Measurements from ENCODE around the gene DNAJC4. TPM values are rescaled to one million over a fixed set of nuclear protein-coding genes. Genes with fewer than 3 reads are reported as not detected.

Gene DNAJC4
- total and polyA plus RNA-seq, 9 of the 15 experiments (the other 6 are each of a cell fraction or from before 2014, with no cell fraction given) = 4.0 to 32.6 (median 19.9) TPM

DNA sequence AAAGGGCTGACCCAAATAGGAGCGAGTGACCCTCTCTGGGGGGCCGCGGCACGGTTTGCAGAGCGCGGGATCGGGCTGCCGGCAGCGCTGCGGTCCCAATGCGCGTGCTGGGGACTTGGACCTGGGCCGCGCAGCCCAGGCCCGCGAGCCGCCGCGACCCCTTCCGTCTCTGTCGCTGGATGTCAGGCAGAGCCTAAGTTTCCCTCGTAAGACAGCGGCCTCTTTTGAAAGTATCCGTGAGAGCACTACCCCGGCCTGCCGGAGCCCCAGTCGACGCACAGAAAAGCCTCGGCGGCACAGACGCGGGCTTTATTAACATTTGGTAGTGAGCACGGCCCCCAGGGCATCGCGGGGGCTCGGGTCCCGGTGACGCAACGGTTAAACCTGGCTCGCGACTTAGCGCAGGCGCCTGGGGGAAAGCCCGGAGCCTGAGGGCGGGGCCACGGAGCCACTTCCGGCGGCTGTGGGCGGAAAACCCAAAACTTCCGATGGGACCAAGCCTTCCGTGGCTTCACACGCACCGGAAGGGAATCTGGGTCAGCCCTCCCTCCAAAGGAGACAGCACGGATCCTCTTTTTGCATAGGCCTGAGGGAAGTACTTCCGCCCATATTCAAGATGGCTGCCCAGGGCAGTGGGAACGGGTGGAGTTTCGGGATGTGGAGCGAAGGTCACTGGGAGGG is 39.3 kb downstream of the DNAJC4 start (continued):
- TF ChIP-seq FUS (optimal IDR thresholded peaks at IDR 0.05; ENCODE audit: low read depth, low read length) = peak; percentile 32
- TF ChIP-seq CBFA2T3 (IDR thresholded peaks at IDR 0.05) = no peak
- TF ChIP-seq, protein P1, sequence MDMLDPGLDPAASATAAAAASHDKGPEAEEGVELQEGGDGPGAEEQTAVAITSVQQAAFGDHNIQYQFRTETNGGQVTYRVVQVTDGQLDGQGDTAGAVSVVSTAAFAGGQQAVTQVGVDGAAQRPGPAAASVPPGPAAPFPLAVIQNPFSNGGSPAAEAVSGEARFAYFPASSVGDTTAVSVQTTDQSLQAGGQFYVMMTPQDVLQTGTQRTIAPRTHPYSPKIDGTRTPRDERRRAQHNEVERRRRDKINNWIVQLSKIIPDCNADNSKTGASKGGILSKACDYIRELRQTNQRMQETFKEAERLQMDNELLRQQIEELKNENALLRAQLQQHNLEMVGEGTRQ (CRISPR knock-in tag; IDR thresholded peaks at IDR 0.05) = no peak
- TF ChIP-seq CHD1 (IDR thresholded peaks at IDR 0.05; ENCODE audit: low read length) = no peak
- peak; percentile 92 to 95 for TF ChIP-seq SIX5 (IDR thresholded peaks at IDR 0.05; ENCODE audit: borderline replicate concordance in 1 of 2, insufficient read depth in 1 of 2, low read depth in 1 of 2, low read length in 2 of 2)
- 0 out of 2 replicates have a peak, but pooled peaks have one; percentile 47 for TF ChIP-seq ZNF133 (CRISPR knock-in tag; IDR thresholded peaks at IDR 0.05)
- no peak for TF ChIP-seq ZNF3 (CRISPR knock-in tag; IDR thresholded peaks at IDR 0.05)
- TF ChIP-seq, protein P2, sequence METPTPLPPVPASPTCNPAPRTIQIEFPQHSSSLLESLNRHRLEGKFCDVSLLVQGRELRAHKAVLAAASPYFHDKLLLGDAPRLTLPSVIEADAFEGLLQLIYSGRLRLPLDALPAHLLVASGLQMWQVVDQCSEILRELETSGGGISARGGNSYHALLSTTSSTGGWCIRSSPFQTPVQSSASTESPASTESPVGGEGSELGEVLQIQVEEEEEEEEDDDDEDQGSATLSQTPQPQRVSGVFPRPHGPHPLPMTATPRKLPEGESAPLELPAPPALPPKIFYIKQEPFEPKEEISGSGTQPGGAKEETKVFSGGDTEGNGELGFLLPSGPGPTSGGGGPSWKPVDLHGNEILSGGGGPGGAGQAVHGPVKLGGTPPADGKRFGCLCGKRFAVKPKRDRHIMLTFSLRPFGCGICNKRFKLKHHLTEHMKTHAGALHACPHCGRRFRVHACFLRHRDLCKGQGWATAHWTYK (CRISPR knock-in tag; IDR thresholded peaks at IDR 0.05) = no peak; the same call in 1 of the 2 replicates
- TF ChIP-seq YBX1 (IDR thresholded peaks at IDR 0.05) = no peak
- TF ChIP-seq ZNF274 (IDR thresholded peaks at IDR 0.05; ENCODE audit: borderline replicate concordance, low read depth, low read length) = no peak
- TF ChIP-seq, protein P3, sequence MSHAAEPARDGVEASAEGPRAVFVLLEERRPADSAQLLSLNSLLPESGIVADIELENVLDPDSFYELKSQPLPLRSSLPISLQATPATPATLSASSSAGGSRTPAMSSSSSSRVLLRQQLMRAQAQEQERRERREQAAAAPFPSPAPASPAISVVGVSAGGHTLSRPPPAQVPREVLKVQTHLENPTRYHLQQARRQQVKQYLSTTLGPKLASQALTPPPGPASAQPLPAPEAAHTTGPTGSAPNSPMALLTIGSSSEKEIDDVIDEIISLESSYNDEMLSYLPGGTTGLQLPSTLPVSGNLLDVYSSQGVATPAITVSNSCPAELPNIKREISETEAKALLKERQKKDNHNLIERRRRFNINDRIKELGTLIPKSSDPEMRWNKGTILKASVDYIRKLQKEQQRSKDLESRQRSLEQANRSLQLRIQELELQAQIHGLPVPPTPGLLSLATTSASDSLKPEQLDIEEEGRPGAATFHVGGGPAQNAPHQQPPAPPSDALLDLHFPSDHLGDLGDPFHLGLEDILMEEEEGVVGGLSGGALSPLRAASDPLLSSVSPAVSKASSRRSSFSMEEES (CRISPR knock-in tag; IDR thresholded peaks at IDR 0.05) = peak; percentile 35; the same call in 1 of the 2 replicates
- TF ChIP-seq, protein P4, sequence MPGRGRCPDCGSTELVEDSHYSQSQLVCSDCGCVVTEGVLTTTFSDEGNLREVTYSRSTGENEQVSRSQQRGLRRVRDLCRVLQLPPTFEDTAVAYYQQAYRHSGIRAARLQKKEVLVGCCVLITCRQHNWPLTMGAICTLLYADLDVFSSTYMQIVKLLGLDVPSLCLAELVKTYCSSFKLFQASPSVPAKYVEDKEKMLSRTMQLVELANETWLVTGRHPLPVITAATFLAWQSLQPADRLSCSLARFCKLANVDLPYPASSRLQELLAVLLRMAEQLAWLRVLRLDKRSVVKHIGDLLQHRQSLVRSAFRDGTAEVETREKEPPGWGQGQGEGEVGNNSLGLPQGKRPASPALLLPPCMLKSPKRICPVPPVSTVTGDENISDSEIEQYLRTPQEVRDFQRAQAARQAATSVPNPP (IDR thresholded peaks at IDR 0.05; ENCODE audit: borderline replicate concordance, insufficient read depth, insufficient read length) = no peak
- TF ChIP-seq E2F3 (CRISPR knock-in tag; IDR thresholded peaks at IDR 0.05) = peak; percentile 73; the same call in 1 of the 2 replicates
- no peak for TF ChIP-seq ADNP (tag; IDR thresholded peaks at IDR 0.05)
- TF ChIP-seq PPARD (CRISPR knock-in tag; IDR thresholded peaks at IDR 0.05) = no peak
- peak; percentile 44; the same call in 1 of the 2 replicates for TF ChIP-seq CHCHD3 (CRISPR knock-in tag; IDR thresholded peaks at IDR 0.05)
- TF ChIP-seq NCOA2 (IDR thresholded peaks at IDR 0.05; ENCODE audit: partially characterized antibody in 2 of 2) = no peak
- TF ChIP-seq TOE1 (IDR thresholded peaks at IDR 0.05; ENCODE audit: borderline replicate concordance) = 0 out of 2 replicates have a peak, but pooled peaks have one; percentile 14
- 0 out of 2 replicates have a peak, but pooled peaks have one; percentile 33 for TF ChIP-seq TOE1 (CRISPR knock-in tag; IDR thresholded peaks at IDR 0.05; ENCODE audit: borderline replicate concordance, low read depth)
